ENCODE results near the gene TMEM51.
A peak's percentile ranks its signal among the peaks of the same experiment; 100 is the strongest.

Gene TMEM51

DNA sequence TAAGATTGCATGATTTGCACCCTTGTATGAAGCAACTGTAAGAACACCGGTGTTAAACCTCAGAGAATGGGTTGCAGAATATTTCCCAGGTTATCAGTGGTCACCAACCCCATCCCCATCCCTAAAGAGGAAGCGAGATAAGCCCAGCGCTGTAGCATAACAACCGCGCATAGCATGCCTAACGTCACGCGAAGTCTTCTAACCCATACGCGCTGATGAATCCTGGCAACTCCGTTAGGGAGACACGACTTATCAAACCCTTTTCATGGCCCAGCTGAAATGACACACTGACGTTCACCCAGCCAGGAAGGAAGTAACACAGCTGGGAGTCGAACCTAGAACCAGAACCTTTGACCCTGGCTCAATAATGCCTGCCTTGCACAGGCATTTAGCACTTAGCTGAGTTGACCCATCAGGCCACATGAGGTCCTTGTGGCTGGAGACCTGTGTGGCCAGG is 24.2 kb downstream of the TMEM51 start:
- DNase-seq (ENCODE audit: low spot score) = no peak

DNA sequence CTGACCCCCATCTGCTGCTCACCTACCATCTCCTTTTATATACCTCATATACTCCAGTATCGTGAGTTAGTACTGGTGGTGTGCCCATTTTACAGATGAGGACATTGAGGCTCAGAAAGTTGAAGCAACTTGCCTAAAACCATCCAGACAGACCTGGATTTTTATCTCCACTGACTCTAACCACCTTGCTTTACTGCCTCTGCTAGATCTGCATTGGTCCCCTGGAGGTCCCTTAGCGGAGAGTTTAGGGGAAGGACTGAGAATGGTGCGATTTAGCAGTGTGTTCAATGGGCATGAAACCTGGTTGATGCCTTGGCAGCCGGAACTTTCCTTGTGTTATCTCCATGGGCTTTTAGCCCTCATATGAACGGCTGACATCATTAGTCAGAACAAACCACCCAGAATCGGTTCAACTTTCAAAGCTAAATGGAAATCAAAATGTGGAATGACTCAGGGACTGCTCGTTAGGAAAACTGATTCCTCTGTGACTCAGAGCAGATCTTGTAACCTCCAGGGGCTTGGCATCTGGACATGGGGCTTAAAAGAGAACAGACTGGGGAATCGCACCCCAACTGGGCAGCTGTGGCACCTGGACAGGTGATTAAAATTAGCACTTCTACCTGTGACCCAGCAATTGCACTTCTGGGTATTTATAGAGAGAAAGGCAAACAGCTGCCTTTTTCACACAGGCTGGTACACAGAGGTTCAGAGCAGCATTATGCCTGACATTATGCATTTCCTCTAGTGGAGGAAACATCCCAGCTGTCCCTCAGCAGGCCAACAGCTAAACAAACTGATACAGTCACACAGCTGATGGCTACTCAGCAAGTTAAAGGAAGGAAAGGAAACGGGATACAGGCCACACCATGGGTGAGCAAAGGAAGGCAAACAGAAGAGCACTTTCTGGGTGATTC is 25.3 kb downstream of the TMEM51 start:
- DNase-seq (ENCODE audit: low spot score) = no peak

DNA sequence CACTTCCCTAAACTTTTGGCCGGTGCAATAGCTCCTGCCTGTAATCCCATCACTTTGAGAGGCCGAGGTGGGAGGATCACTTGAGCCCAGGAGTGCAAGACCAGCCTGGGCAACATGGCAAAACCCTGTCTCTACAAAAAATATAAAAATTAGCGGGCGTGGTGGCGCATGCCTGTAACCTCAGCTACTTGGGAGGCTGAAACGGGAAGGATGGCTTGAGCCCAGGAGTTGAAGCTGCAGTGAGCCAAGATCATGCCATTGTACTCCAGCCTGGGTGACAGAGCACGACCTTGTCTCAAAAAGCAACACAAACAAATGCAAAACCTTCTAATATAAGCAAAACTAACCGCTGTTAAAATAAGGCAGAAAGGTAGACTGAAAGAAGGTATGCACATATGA is 25.9 kb downstream of the TMEM51 start:
- no peak for DNase-seq (ENCODE audit: low spot score)

DNA sequence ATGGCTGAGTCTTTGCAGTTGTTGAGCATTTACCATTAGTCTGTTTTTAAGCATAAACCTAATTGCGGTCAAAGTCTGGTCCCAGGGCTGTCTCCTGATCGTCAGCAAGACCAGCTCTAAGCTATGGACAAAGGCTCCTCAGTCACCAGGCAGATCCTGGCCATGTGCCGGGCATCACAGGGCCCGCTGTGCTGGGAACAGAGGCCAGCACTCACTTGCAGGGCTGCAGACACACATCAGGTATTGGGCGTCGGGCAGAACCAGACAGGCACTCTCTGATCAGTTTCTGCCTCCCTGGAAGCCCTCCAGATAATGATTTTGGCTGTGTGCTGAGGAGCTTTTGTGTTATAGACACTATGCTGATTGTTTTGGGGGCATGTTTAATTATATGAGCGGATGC is 26.6 kb downstream of the TMEM51 start:
- peak; percentile 76 for DNase-seq (ENCODE audit: low spot score)

DNA sequence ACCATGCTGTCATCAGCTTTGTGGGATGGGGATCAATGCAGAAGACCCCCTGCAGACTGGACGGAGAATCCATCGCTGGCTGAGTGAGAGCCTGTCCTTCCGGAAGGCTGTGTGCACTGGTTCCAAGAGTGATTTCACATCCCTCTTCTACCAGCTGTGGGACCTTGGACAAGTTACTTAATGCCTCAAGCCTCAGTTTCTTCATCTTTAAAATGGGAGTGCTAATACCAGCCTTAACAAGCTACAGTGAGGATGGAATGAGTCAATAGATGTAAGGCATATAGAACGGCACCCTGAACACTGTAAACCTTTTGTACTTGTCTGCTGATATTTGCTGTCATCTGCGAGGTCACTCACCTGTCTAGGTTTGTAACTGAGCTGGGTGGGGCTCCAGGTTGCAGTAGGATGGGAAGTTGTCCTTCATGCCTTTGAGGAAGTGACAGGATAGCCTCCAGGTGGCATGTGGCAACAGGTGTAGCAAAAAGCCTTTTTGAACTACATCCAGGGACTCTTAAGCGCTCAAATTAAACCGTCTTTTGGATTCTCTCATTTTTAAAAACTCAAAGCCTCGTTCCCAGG is 27.5 kb downstream of the TMEM51 start:
- no peak for DNase-seq (ENCODE audit: low spot score)

DNA sequence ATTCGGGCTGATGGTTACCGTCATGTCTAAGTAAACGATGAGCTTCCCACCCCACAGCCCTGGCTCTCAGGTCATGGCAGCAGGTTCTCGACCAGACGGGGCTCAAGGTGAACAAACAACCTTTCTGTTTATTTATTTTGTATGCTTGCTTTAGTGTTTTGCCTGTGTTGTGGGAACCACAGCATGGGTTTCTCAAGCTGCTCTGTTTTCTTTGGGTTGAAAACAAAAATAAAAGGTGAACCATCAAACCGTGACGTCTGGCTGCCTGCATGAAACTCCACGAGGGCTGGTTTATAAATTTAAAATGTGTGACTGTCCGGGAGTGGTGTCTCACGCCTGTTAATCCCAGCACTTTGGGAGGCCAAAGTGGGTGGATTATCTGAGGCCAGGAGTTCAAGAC is 28.0 kb downstream of the TMEM51 start:
- no peak for DNase-seq (ENCODE audit: low spot score)

DNA sequence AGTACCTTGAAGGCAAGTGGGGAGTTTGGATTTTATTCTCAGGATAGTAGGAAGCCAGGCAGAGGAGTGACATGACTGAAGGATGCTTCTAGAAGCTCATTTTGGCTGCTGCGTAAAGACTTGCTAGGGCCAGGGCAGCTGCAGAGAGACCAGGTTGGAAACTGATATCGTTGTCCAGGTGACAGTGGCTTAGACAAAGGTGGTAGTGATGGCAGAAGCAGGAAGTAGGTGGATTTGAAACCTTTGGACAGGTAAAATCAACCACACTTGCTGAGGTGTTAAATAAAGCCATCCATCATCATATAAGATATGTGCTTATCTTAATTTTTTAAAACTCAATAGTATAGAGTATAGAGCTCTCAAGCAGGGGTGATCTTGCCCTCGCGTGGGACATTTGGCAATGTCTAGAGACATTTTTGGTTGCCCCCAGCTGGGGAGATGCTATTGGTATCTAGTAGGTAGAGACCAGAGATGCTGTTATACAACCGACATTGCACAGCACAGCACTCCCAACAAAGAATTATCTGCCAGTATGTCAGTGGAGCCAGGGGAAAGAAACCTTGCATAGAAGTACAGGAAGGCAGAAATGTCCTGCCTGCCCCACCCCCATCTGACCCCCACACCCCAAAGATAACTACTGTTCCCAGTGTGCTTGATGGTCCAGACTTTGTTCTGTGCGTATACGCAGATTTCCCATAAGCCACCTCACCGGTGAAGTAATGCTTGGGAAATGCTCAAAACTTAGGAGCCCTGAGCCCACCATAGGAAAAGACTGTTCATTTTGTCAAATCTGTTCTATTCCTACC is 31.1 kb downstream of the TMEM51 start:
- no peak for DNase-seq (ENCODE audit: low spot score)

DNA sequence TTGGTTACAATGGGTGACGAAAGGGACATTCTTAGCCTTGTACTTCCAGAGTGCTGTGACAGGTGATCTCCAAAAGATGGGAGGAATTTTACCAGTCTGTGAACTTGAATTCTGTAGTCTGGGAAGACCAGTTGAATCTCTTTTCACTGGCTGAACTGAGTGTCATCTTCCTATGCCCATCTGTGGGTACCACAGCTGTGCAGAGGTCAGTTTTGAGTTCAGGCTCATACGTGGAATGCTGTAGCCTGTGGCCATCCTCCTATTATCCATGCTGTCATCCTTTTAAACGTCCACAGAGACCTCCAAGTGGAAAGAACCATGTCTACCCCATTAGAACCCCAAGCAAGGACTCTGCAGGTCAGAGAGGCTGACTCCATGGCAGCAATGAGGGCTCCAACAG is 32.1 kb downstream of the TMEM51 start:
- no peak for DNase-seq (ENCODE audit: low spot score)

DNA sequence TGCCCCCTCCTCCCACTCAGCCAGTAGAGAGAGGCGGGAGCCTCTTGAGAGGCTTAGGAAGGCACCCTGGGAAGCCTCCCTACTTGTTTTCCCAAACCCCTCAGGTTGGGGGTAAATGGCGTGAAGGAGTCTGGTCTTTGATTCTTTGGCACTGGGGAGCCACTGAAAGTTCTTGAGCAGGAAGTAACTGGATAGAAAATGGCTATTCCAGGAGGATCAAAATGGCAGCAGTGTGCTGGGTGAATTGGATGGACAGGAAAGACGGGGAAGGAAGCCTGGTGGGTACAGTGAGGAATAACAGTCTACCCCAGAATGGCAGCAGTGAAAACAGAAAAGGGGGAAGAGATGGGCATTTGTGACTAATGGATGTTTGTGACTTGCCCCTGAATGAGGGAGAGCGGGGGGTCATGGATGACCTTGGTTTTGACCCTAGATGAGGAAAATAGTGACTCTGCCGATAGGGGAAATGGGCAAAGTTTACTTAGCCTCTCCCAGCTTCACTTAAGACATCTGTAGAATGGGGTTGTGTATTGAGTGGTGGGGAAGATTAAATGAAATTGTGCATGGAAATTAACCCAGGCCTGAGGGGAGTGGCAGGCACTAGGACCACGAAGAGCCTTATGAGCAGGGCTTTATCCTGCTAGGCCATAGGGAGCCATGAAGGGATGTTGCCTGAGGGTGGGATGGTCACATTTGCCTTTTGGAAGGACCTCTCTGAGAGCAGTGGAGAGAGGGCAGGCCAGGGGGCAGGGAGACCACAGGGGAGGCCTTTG is 32.7 kb downstream of the TMEM51 start:
- DNase-seq (ENCODE audit: low spot score) = no peak

DNA sequence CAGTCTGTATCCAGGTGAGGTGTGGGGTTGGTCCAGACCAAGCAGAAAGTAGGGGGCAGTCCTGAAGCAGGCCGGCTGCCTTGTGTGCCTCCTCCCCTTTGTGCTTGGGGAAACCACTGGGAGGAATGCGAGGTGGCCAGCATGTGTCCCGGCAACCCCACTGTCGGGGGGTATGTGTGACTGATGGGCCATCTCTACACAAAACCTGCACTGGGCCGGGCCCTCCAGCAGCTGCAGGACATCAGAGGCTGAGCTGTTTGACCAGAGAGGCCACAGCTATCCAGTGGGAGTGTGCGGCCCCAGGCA is 33.3 kb downstream of the TMEM51 start:
- DNase-seq (ENCODE audit: low spot score) = no peak

DNA sequence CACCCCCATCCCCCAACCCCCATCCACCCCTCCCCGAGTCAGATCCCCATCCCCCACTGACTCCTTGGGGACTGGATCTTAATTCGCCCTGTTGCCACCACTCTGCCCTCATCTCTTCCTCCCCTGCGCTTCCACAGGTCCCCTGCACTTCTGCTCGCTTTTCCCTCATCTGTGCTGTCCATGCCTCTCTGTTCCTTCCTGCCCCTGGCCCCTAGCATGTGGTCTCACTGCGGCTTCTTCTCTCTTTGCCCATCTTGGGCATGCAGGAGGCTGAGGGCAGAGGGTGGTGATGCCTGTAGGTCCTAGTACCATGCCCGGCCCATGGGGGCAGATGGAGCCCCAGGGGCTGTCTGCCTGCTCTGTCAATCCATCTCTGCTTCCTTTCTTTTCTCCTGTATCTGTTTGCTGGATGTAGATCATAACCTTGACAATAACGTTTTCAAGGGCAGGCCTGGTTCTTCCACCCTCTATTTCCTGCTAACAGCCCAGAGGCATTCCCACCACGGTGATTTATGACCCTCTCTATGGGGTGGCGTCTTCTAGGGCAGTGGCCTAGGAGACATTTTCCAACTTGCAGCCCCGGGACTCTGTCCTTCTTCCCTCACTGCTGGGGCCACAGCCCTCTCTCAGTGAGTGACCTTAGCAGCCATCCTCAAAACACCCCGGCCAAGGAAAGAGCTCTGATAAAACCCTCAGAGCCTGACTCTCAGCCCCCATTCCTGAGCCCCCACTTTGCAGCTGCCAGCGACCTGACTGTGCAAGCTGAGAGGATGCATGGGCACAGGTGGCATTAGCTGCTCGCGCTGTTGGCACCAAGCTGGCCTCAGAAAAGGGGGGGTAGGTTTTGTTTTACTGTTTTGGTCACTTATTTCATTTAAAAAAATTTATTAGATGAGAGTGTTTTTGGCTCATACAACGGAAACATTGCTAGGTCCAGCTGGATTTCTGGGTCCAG is 33.9 kb downstream of the TMEM51 start:
- no peak for DNase-seq (ENCODE audit: low spot score)

DNA sequence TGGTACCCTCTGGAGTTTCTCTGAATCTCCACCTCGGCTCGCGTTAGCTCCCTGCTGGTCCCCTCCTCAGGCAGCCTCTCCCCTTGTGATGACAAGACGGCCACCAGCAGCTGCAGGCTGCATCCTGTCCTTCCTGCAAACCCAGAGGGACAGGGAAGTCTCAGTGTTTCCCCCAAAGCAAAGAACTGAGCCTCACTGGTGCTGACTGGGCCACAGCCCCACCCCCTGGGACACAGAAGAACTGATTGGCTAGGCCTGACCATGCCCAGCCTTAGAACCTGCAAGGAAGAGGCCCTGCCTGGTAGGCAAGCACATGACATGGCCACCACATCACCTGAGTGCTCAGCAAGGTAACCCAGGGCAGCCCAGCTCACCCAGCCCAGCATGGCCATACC is 34.6 kb downstream of the TMEM51 start:
- no peak for DNase-seq (ENCODE audit: low spot score)

DNA sequence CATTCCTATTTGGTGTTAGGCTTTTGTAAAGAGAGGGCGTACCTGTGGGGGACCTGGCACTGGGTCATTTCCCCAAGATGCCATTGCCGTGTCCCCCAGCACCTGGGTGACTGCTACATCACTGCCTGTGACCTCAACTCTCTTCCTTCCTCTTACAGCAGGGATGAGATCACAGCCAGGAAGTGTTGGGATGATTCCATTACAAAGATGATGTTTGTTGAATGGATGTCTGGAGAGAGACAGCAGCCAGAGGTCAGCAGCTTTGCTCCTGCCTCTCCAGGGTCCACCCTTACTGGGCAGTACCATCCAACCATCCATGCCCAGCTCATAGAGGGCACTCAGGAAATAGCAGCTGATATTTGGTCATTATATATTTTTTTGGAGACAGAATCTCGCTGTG is 35.1 kb downstream of the TMEM51 start:
- no peak for DNase-seq (ENCODE audit: low spot score)

DNA sequence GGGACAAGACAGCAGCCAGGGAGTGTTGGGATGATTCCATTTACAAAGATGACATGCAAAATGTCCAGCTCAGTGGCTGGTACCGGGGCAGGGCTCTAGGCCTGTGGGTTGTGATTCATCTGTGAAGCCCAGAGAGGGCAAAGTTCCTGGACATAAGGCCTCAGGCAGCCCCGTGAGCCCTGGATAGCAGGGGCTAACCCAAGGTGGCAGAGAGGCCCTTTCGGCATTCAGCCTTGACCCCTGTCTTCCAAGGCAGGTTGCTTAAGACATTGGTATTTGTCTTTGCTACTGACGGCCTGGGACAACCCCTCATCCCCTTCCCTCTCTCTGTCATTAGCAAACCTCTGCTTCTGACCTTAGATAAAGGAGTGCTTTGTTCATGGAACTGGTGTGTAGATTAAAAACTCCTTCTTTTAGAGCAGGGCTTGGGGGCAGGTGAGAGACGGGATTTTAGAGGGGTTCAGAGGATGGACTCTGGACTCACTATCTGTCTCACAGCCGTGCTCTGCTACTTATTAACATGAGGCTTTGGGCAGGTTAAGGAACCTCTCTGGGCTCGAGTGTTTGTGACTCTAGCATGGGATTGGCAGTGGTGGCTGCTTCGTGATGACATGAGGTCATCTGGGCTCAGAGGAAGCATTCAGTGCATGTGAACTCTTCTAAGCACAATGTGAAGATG is 36.3 kb downstream of the TMEM51 start:
- DNase-seq (ENCODE audit: low spot score) = no peak

DNA sequence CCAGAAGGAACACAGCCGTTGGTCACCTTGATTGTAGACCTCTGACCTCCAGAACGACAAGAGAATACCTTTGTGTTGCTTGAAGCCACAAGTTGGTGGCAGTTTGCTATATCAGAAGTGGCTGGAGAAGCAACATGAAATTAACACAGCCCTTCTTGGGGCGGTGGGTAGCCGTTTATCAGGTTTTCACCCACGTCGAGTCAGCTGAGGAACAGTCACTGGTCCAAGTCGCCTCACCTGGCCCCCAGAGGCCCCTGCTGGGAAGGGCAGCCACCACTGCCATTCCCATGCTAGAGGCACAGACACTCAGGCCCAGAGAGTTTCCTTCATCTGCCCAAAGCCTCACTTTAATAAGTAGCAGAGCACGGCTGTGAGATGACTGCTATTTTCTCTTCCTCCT is 37.7 kb downstream of the TMEM51 start:
- DNase-seq (ENCODE audit: low spot score) = no peak

DNA sequence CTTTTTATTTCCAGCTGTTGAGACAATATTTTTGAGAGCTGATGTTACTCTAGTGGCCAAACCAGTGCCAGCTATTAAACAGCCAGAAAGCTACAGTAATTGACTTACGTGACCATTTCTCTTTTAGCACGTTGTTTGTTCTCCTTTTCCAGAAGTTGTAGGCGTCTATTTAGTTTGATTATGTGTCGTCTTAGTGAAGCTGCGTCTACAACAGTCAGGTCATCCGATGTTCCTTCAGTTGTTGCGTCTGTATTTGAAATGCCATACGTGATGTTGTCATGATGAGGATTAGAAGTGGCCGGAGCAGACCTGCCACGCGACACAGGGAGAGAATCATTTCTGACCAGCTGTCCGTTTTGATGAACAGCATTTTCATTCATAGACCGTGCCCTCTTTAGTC is 38.2 kb downstream of the TMEM51 start:
- no peak for DNase-seq (ENCODE audit: low spot score)

DNA sequence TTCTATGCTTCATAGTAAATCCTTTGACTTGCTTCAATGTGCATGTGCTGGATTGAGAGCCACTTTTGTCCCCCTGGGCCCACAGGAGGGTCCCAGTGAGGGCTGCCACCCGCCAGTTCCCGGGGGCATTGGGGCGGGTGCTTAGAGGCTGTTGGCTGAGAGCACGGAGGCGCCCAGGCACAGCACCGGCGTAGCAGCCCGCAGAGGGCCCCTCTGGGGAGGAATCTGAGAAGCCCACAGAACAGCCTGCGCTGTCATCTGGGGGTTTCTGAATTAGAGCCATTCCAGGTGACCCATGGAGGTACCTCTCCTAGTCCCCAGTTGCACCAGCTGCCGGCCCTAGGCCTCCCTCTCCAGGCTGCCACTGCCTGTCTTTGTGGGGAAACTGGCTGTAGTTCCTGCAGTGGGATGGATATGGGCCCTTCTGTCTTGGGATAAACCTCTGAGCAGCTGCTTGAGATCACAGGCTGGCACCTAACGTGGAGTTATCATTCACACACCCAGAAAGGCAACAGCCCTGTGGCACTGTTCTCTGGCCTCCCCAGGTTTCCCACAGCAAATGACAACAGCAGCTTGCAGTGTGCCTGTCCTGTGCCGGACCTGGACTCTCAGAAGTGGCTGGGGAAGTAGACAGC is 39.5 kb downstream of the TMEM51 start:
- no peak for DNase-seq (ENCODE audit: low spot score)

DNA sequence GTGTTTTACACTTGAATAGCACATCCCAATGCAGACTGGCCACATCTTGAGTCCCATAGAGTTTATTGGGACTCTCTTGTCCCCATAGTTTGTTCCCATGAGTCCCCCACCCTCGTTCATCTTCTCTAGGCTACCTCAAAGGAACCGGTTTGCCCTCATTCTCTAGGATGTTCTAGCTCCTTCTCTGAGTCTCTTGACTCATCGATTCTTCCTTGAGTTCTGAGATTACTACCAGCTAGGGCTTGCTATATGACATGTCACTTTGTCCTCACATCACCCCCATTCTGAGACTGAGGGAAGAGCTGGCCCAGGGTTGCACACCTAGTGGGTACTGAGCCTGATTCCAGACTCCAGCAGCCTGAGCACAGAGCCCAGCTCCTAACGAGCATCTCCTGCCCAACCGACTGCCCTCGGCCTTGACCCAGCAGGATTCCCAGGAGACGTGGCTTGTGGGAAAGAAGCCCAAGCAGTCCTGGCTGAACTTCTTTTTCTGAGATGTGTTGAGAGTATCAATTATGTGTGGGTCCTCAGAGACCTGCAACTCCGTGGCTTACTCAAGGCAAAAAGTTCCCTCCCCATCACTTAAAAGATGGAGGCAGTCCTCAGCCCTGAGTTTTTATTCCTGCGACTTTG is 42.0 kb downstream of the TMEM51 start:
- DNase-seq (ENCODE audit: low spot score) = no peak

DNA sequence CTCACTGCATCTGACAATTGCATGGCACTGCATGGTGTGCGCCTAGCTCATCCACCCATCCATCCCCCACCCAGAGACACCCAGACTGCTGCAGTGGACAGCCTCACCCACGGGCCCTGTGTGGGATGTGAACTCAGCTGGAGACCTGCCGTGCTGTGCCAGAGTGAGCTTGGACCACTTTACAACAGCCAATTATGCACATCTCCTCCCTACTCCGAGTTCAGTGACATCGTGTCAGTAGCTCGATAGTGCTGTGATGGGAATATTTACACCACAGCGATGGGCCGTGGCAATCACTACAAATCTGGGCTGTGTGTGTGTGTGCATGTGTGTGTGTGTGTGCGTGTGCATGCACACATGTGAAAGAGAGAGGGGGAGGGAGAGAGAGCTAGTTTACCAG is 42.5 kb downstream of the TMEM51 start:
- DNase-seq (ENCODE audit: low spot score) = no peak

Measured in putamen (tissue), 1 donor.